Measurements from ENCODE around the gene RIMS3.
A peak's percentile ranks its signal among the peaks of the same experiment; 100 is the strongest.

Gene RIMS3

GRCh38 chr1:40658751-40659648, 6.5 kb downstream of the RIMS3 start:
- H3K4me1 ChIP-seq (ENCODE audit: insufficient read depth, low read length, poor library complexity, severe bottlenecking) = peaks cover 42% of the 10 kb centered on the region
- TF ChIP-seq EZH2phosphoT487 (IDR thresholded peaks at IDR 0.05; ENCODE audit: borderline replicate concordance) = no peak
- TF ChIP-seq, protein P1, sequence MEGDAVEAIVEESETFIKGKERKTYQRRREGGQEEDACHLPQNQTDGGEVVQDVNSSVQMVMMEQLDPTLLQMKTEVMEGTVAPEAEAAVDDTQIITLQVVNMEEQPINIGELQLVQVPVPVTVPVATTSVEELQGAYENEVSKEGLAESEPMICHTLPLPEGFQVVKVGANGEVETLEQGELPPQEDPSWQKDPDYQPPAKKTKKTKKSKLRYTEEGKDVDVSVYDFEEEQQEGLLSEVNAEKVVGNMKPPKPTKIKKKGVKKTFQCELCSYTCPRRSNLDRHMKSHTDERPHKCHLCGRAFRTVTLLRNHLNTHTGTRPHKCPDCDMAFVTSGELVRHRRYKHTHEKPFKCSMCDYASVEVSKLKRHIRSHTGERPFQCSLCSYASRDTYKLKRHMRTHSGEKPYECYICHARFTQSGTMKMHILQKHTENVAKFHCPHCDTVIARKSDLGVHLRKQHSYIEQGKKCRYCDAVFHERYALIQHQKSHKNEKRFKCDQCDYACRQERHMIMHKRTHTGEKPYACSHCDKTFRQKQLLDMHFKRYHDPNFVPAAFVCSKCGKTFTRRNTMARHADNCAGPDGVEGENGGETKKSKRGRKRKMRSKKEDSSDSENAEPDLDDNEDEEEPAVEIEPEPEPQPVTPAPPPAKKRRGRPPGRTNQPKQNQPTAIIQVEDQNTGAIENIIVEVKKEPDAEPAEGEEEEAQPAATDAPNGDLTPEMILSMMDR (conservative IDR thresholded peaks at IDR 0.05; ENCODE audit: low read length) = no peak
- no peak overlapping the region for H3K9ac ChIP-seq (ENCODE audit: low read depth, low read length, poor library complexity, severe bottlenecking)

DNA sequence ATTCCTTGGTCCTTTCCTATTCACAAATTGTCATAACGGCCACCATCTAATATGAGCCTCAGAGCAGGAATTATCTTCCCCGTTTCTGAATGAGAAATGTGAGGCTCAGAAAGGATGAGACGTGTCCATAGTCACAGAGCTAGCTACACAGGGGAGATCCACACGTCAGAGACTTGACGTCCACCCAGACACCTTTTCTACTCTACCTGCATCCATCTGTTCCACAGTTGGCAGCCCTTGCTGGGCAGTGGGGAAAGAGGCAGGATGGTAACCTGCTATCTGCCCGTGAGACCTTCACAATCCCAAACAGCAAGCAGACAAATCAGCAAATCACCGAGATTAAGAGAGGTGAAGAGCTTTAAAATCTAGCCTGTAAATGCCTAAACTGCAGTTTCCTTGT, 8.4 kb downstream of the RIMS3 start:
- Histone ChIP-seq H3F3A (ENCODE audit: low read depth) (no peaks in the 10 kb centered on the region), H3K4me1 (ENCODE audit: insufficient read depth, low read length, poor library complexity, severe bottlenecking) (peaks cover 23% of the 10 kb centered on the region), H3K4me3 (ENCODE audit: low read length, poor library complexity, severe bottlenecking) (no peak overlapping the region), H3K36me3 (ENCODE audit: insufficient read depth, low read length) (no peaks in the 10 kb centered on the region), H3K27me3 (ENCODE audit: insufficient read depth, low read length, poor library complexity, severe bottlenecking) (no peaks in the 10 kb centered on the region), H3K9ac (ENCODE audit: low read depth, low read length, poor library complexity, severe bottlenecking) (no peak overlapping the region), H4K20me1 (ENCODE audit: insufficient read depth, low read length, poor library complexity, severe bottlenecking) (peaks cover 5% of the 10 kb centered on the region), H2AFZ (ENCODE audit: low read length) (no peak overlapping the region), H3K9me3 (ENCODE audit: insufficient read depth, low read depth, low read length) (no peaks in the 10 kb centered on the region), H3K4me2 (ENCODE audit: low read depth, low read length, poor library complexity, severe bottlenecking) (no peak overlapping the region), H3K79me2 (ENCODE audit: insufficient read depth, low read length) (peaks cover 34% of the 10 kb centered on the region; the same call in 1 of the 2 replicates), H3K9me2 (replicated peaks; ENCODE audit: low read depth, low read length) (no peaks in the 10 kb centered on the region)
- TF ChIP-seq EZH2phosphoT487 (IDR thresholded peaks at IDR 0.05; ENCODE audit: borderline replicate concordance) = no peak
- TF ChIP-seq, protein P1 (conservative IDR thresholded peaks at IDR 0.05; ENCODE audit: low read length) = no peak

More at GRCh38 chr1:40658751-40659648, 6.5 kb downstream of the RIMS3 start:
- peaks cover 41% of the 10 kb centered on the region; the same call in 1 of the 2 replicates for H3K79me2 ChIP-seq (ENCODE audit: insufficient read depth, low read length)
- H4K20me1 ChIP-seq (ENCODE audit: insufficient read depth, low read length, poor library complexity, severe bottlenecking) = peaks cover 8% of the 10 kb centered on the region
- no peaks in the 10 kb centered on the region for H3K9me2 ChIP-seq (replicated peaks; ENCODE audit: low read depth, low read length)
- H2AFZ ChIP-seq (ENCODE audit: low read length) = no peak overlapping the region
- H3K36me3 ChIP-seq (ENCODE audit: insufficient read depth, low read length) = no peaks in the 10 kb centered on the region
- no peaks in the 10 kb centered on the region for H3F3A ChIP-seq (ENCODE audit: low read depth)
- peak overlapping the region; percentile 26 for H3K4me2 ChIP-seq (ENCODE audit: low read depth, low read length, poor library complexity, severe bottlenecking)
- H3K27me3 ChIP-seq (ENCODE audit: insufficient read depth, low read length, poor library complexity, severe bottlenecking) = no peaks in the 10 kb centered on the region
- no peaks in the 10 kb centered on the region for H3K9me3 ChIP-seq (ENCODE audit: insufficient read depth, low read depth, low read length)
- no peak overlapping the region for H3K4me3 ChIP-seq (ENCODE audit: low read length, poor library complexity, severe bottlenecking)

GRCh38 chr1:40653851-40654537, 11.5 kb downstream of the RIMS3 start:
- Histone ChIP-seq H3K27me3 (ENCODE audit: insufficient read depth, low read length, poor library complexity, severe bottlenecking) (no peaks in the 10 kb centered on the region), H3F3A (ENCODE audit: low read depth) (no peaks in the 10 kb centered on the region), H3K9me2 (replicated peaks; ENCODE audit: low read depth, low read length) (no peaks in the 10 kb centered on the region), H3K4me2 (ENCODE audit: low read depth, low read length, poor library complexity, severe bottlenecking) (no peak overlapping the region), H3K4me1 (ENCODE audit: insufficient read depth, low read length, poor library complexity, severe bottlenecking) (peaks cover 21% of the 10 kb centered on the region), H3K36me3 (ENCODE audit: insufficient read depth, low read length) (no peaks in the 10 kb centered on the region), H3K9ac (ENCODE audit: low read depth, low read length, poor library complexity, severe bottlenecking) (no peak overlapping the region), H4K20me1 (ENCODE audit: insufficient read depth, low read length, poor library complexity, severe bottlenecking) (peaks cover 5% of the 10 kb centered on the region), H3K4me3 (ENCODE audit: low read length, poor library complexity, severe bottlenecking) (no peak overlapping the region), H2AFZ (ENCODE audit: low read length) (no peak overlapping the region), H3K9me3 (ENCODE audit: insufficient read depth, low read depth, low read length) (no peaks in the 10 kb centered on the region), H3K79me2 (ENCODE audit: insufficient read depth, low read length) (peaks cover 26% of the 10 kb centered on the region; the same call in 1 of the 2 replicates)
- TF ChIP-seq, protein P1 (conservative IDR thresholded peaks at IDR 0.05; ENCODE audit: low read length) = no peak
- no peak for TF ChIP-seq EZH2phosphoT487 (IDR thresholded peaks at IDR 0.05; ENCODE audit: borderline replicate concordance)
